ENCODE data around the gene ACOX3.

ACOX3 gene

DNA sequence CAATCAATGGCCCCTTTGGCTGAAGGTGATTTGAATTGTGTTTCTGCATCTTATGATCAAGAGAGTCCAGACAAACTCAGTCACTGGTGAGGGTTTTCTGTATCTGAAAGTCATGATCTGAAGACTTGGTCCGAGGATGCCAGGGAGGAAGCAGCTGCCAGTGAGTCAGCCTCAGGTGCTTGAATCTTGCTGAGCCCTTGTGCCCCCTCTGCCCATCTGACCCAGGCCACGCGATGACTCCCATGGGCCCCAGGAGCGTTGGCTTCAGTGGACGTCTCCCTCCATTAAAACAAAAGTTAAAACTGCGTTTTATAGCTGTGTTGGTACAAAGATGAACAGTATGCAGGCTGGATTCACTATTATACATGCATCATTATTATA is 109.0 kb downstream of the ACOX3 start:
- no peak for DNase-seq

DNA sequence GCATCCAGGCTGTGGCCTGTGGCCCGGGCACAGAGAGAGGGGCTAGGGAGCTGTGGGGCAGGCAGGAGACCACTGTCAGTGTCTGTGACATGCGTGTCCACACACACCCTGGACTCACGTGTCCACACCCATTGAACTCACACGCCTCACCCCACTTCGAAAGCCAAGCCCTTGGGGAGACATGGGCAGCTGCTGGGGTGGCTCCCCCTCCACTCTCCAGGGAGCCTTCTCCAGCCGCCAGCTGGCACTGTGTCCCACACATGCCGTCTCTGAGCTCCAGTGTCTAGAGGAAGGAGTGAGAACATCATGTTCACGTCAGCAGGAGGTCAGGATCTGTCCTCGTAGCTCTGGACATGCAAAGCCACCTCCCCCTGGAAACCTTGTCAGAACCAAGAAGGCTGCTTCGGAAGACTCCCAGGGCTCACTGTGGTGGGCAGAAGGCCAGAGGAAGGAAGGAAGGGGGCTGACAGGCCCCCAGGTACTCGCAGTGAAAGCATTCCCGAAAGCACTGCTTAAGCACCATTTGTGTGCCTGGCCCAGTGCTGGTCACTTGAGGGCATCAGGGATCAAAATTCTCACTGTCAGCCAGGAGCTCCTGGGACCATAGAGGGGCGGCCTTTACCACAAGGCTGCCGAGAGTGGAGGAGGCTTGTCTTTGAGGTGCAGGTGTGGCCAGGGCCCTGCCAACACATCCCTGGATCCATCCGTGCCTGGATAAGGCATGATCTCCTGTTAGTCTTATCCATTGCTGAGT is 109.5 kb downstream of the ACOX3 start:
- DNase-seq: no peak

DNA sequence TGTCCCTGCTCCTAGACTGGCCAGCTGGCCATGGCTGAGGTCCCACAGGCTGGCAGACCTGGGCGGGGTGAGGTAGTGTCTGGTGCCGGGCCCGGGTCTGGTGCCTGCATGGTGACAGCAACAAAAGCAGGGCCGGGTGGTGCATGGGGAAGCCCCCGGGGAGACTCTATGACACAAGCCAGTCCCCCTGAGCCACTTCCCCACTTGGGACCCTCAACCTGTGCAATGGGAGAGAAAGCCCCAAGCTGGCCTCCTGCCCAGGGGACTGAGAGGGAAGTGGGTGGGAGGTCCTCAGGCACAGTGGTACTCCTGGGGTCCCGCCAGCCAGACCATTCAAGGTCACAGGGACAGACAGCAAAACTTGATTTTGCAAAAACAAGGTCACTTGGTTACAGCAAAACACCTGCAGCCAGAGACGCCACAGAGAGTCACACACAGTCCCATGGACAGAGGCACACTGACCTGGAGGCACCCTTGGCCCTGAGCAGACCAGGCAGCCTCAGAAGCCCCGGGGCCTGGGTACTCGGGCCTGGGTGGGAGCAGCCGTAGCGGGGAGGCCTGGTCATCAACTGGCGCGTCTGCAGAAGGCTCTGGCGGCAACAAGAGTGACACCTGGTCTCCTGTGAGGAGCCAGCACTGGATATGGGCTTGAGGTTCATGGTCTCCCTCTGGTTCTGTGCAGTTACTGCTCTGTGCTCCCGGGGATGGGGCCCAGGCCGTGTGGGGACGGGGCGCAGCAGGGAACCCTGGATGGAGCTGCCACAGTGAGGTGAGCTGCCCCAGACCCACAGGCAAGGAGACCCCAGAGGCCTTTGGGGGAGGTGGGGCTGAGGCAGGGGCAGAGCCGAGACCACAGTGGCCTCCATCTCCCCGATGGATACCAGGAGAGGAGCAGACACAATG is 110.4 kb downstream of the ACOX3 start:
- no peak for DNase-seq

DNA sequence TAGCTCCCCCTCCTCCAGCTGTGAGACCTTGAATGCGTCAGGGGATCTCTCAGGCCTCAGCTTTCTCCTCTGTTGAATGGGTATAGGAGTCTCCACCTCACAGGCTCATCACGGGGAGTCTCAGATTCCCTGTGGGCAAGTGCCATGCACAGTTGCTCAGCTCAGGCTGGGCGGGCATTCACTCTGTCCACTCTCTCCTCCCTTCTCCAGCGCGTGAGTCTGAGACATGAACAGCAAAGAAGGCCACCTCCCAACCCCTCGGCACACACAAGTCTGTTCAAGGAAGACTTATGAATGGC is 111.0 kb downstream of the ACOX3 start:
- no peak for DNase-seq

DNA sequence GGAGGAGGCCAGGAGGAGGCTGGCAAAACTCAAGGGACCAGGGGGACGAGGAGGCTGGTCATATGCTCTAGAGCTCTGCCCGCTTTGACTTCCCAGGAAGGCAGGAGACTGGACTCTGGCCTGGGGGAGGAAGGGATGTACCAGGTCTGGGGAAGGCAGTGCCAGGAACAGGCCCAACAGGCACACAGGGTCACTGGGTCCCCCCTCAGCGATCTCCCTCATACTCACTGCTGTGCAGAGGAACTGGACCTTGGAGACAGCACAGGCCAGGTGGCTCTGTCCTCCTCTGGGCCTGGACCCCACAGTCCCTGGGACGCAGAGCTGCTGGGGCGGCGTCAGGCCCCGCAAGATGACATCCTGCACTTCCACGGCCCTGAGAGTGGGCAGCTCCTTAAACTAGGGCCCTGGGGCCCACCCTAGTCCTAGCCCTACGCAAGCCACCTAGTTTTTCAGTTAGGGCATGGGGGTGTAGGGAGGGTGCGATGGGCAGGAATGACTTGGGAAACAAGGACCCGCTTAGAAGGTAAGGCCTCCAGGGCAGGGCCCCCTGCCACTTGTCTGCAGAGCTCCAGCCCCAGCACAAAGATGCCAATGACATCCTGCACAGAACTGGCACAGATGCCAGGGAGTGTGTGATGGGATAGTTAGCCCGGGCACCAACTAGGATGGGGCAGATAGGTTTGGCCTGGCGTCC is 111.5 kb downstream of the ACOX3 start:
- DNase-seq: no peak

DNA sequence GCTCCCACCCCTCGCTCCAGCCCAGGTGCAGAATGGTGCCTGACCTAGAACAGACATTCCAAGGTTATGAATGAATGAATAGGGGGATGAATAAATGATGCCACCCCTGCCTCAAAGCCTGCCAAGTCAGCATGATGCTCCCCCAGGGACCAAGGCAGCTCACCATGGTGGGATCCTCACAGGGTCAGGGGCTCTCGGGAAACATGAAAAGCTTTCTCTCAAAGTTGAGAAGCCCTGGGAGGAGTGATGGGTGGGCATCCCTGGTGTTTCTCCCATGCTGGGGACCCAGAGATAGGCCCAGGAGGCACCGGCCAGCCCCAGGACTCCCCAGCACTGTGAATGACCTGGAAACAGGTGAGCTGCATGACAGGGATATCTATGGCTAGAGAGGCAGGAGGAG is 112.1 kb downstream of the ACOX3 start:
- DNase-seq: no peak

DNA sequence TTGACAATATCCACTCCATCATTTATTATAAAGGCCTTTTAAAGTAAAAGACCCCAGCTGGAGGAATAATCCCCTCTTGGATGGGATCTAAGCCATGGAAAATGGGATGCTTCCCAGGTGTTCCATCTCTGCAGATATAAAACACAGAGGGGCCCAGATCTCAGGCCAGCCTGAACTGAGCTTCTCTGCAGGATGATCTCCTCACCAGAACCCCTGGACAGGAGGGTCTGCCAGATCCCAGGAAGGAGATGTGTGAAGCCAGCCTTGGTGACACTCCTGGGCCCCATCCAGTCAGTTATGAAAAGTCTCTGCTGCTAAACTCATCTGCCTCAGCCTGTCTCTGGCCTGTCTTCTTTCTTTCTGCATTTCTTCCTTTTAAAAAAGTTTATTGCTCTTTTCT is 114.3 kb downstream of the ACOX3 start:
- no peak for DNase-seq

DNA sequence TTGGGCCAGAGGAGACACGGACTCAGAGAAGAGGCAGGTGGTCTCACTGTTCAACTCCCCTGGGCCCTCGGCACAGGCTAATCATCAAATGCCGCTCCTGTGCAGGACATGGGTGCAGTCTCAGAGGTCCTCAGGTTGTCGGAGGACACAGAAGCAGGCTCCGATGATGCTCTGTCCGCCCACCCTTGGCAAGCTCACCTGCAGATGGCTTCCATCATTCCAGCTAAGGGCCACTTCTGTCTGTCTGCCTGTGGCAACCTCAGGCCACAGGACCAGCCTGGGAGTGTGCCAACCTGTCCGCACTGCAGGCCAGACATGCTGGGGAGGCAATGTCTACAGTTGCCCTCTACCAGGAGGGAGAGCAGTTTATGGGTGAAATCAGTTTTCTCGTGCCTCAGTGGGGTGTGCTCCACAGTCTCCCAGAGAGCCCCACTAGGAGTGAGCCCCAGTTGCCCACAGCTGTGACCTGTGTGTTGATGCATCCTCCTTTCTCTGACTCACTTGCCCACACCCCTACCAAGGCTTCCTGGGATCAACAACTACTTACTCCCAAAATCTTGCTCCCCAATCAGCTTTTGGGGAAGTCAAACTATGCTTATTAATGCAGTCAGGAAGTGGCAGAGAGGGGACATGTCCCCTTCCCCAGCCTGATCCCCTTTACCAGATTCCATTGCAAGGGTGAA is 115.1 kb downstream of the ACOX3 start:
- DNase-seq: no peak

DNA sequence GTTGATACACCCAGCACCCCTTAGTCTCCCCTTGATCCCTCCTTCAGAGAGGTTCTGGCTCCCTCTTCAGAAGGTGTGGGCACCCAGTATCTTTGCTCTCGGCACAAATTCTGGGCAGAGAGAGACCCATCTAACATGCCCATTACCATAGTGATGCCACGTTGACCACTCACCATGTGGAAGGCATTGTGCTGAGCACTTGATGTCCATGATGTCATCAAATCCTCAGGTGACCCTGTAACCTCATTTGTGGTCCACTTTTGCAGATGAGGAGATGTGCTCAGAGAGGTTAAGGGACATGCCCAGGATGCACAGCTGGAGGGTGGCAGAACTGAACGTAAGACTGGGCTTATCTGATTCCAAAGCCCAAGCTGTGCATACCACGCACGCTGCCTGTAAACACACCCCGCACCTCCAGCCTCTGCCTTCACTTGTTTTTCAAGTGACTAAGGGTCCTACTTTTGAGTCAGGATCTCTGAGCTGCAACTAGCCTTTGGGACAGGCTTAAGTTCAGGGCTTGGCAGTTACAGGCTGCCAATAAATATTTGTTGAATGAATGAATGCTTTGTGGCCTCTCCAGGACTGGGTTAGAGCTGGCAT is 115.8 kb downstream of the ACOX3 start:
- no peak for DNase-seq

DNA sequence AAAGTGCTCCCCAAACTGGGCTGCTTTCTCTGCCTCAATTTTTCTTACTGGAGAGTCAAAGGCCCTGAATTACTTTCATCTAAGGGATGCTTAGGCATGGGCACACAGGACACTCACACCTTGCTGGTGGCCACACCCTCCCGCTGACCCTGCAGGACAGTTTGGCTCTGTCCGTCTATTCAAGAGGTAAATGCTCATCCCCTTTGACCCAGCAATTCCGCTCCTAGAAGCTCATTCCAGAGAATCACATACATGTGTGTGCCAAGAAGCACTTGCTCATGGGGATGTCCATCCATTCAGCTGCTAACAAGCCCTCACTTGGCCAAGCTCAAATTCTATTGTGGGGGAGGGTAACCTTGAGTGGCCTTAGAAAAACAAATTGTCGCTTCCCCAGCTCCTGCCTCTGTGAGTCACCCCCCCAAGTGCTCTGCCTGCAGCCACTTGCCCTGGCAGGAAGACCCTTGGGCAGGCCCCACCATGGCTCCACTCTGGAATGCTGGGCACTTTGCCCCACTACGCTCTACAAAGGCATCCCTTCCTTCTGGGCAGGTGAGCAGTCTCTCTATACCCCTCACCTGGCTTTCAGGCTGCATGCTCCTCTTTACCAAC is 116.5 kb downstream of the ACOX3 start:
- no peak for DNase-seq

DNA sequence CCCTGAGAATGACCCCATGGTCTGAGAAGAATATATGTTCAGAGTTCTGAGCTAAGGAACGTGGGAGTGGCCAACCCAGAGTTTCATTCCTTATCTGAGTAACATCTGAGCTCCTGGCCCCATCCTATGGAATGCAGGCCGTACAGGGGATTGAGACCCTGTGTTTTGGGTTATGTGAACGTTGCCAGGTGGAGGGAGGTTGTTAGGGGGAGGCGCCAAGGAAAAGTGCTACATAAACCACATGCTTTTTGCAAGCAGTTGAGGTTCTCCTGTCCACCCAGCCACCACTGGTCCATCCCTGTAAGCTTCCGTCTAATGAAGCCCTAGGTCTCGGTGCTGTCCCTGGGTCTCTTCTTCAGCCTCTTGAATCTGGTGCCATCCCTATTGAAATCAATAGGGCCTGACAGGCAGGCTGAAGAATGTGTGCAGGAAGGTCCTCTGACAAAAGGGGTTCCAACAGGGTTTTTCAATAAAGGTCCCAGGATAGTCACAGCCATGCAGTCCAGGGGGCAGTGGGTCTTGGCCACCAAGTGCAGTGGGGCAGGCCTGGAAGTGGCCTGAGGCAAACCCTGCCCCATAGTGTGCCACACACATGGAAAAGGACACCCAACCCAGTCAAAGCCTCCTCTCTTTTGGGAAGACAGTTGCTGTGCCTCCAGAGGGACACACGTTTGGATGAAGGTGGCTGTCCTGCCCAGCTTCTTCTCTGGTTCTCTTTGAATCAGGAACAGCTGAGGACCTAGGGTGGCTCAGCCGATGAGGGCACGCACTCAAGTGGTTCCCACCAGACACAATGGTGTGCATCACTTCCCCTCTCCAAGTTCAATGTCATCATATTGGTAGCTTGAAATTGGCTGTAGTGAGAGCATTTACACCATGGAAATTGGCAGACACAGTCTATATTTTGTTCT is 117.5 kb downstream of the ACOX3 start:
- DNase-seq: no peak

DNA sequence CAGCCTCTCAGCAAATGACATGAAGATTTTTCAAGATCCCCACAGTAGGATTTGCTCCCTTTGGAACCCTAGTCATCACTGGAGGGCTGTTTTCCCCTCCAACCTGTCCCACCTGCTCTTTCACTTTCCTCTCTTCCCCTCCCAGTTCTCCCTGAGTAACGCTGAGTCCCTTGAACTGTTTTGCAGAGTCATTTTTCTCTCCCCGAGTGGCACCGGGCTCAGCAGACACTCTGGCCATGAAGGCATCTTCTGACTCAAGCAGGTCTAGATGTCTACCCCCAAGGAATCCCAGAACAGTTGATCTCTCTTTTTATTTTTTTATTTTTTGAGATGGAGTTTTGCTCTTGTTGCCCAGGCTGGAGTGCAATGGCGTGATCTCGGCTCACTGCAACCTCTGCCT is 118.8 kb downstream of the ACOX3 start:
- DNase-seq: no peak

DNA sequence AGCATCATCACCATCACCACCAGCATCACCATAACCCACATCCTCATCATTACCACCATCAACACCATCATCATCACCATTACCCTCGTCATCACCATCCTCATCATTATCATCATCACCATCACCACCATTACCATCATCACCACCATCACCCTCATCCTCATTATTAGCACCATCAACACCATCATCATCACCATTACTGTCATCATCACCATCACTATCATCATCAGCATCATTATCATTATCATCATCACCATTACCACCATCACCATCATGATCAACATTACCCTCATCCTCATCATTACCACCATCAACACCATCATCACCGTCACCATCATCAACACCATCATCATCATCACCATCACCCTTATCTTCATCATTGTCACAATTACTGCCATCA is 119.3 kb downstream of the ACOX3 start:
- no peak for DNase-seq

DNA sequence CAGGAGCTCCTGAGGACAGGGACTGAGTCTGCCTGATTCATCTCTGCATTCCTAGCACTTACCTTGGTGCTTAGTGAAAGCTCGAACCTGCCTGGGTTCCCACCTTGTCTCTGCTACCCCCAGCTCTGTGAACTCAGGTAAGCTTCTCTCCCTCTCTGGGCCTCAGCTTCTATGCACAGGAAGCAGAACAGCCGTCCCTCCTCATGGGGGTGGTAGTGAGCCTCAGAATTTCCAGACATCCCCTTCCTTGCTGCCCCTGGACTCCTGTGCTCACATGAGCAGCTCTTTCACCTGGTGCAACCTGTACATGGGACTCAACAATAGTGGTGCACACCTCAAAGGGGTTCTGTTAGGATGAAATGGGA is 120.2 kb downstream of the ACOX3 start:
- DNase-seq: no peak

DNA sequence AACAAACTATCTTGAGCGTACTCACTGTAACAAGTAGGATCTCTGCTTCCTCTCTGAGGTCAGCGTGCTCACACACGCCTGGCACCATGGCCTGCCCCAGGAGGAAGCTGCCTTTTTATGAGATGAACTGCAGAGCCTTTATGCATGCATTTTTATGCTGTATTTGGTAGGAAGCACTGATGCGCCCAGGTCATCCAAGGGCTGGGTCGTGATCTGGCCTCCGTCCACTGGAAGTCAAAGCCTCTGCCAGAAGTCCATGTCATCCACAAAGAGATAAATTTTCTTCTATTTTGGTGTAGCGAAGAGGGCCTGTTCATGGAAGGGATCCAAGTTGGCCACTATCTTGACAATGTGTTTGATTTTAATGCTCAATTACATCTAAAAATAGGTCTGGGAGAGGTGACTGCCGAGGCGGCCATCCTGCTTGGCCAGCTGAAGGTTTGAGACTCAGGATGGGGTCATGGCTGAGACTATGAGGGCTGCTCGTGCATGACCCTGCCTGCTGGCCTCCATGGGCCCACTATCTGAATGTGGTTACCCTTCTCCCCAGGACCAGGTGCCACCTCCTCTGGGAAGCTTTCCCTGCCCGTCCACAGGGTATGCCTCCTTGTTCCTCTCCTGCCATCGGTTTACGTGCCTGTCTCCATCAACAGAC is 120.7 kb downstream of the ACOX3 start:
- no peak for DNase-seq

DNA sequence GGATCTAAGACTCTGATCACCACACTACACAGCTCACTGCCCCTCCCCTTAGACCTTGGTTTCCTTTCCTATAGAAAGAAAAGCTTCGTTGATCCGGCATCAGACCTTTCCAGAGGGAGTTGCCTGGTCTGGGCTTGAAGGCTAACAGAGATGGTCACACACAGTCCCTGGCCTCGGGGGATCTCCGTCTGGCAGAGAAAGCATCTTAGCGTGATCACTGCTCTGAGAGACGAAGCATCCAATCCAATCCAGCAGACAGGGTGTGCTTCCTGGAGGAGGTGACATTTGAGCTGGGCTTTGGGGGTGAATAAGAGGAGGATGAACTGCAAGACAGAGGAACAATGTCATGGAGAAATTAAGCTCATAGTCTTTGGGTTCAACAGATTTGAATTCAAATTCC is 121.5 kb downstream of the ACOX3 start:
- no peak for DNase-seq

DNA sequence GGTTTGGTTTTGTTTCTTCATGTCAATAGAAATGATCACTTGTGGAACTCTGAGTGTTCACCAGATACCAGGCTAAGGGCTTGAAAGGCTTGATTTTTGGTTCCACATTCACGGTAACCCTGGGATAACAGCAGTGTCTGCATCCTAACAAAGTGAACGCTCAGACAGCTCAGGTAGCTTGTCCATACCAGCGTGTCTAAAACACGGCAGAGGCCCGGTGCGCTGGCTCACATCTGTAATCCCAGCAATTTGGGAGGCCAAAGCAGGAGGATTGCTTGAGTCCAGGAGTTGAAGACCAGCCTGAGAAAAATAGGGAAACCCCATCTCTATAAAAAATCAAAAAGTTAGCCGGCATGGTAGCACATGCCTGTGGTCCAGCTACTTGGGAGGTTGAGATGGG is 122.0 kb downstream of the ACOX3 start:
- no peak for DNase-seq

DNA sequence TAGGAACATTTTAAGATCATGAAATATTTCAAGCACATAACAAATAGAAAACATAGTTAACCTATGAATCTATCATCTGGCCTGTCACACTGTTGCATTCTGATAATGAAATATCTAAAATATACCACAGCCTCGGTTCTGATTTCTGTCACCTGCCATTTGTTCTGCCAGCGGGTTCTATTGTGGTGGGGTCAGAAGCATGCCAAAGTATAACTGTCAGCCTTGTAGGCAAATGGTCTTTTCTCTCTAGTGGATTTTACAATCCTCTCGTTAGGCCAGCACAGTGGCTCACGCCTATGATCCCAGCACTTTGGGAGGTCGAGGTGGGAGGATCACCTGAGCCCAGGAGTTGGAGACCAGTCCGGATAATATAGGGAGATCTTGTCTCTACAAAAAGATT is 123.0 kb downstream of the ACOX3 start:
- no peak for DNase-seq

DNA sequence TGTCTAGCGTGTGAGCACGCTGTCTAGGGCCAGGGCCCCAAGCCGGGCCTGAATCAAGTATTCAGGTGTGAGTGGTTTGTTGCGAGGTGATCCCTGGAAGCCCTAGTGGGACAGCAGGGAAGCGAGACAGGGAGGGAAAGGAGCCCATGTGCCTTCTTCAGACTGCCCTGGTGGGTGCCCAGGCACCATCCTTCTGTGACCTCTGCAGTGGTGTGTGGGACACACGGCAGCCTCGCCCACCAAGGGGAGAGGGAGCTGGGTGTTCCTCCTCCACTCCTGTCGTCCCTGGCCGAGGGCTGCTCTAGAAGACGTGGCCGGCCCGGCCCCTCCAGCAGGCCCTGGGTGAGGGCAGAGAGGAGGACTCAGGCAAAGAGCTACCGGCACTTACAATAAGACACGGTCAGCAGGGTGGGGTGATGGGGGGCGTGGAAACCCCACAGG is 123.6 kb downstream of the ACOX3 start:
- DNase-seq: no peak

All from CD4-positive, alpha-beta T cell treated with Interleukin-17A for 1 hour (primary cell).